MCF 10A (cell line): Measurements from ENCODE around the gene RAD9A. TPM values are rescaled to one million over a fixed set of nuclear protein-coding genes. Genes with fewer than 3 reads are reported as not detected.

Experiments
- BruUV-seq: library from RNA; stranded (reverse); fragments of 400-500 nt; replicated peaks from 2 replicates; lab custom pipeline; 2021; lab: Mats Ljungman, UMichigan
- CTCF ChIA-PET: fragments of 300-600 bp; sonication (Branson Sonifier 250); formaldehyde crosslinking; extraction: SDS; loops from one replicate; lab custom pipeline; 2021; ENCODE audit warnings: antibody characterized with exemption, inconsistent platforms; lab: Yijun Ruan, JAX
- POLR2A ChIA-PET: fragments of 300-600, 350-650 bp; sonication (Branson Sonifier 250); formaldehyde crosslinking; extraction: SDS; loops from one replicate; lab custom pipeline; 2020; ENCODE audit warnings: antibody characterized with exemption, inconsistent platforms; lab: Yijun Ruan, JAX
- DNase-seq: peaks from one replicate; pipeline ENCODE4 v3.0.0-alpha.2; 2018; ENCODE audit not compliant: unreplicated experiment
- H3K27ac Mint-ChIP-seq: one replicate; pipeline ENCODE4 v1.8.0; 2022; ENCODE audit warnings: mild to moderate bottlenecking, low read depth, mixed read lengths; ENCODE audit not compliant: unreplicated experiment
- H3K27me3 Mint-ChIP-seq: one replicate; pipeline ENCODE4 v1.8.0; 2022; ENCODE audit warnings: mixed read lengths; ENCODE audit not compliant: insufficient read depth, unreplicated experiment
- H3K36me3 Mint-ChIP-seq: one replicate; pipeline ENCODE4 v1.8.0; 2022; ENCODE audit warnings: mild to moderate bottlenecking, moderate library complexity, mixed read lengths; ENCODE audit not compliant: insufficient read depth, unreplicated experiment
- H3K4me1 Mint-ChIP-seq: one replicate; pipeline ENCODE4 v1.8.0; 2022; ENCODE audit warnings: mixed read lengths; ENCODE audit not compliant: insufficient read depth, unreplicated experiment
- H3K4me3 Mint-ChIP-seq: one replicate; pipeline ENCODE4 v1.8.0; 2022; ENCODE audit warnings: mild to moderate bottlenecking, moderate library complexity, mixed read lengths; ENCODE audit not compliant: unreplicated experiment
- H3K9me3 Mint-ChIP-seq: one replicate; pipeline ENCODE4 v1.8.0; 2022; ENCODE audit warnings: mixed read lengths; ENCODE audit not compliant: unreplicated experiment
- CTCF ChIP-seq: fragments of 200-600 bp; IDR thresholded peaks from one replicate; pipeline ENCODE4 v1.8.0; 2022; ENCODE audit warnings: antibody characterized with exemption, mild to moderate bottlenecking; ENCODE audit not compliant: unreplicated experiment
- intact Hi-C: fragments of 100-400 bp; cut with micrococcal nuclease; formaldehyde crosslinking; loops from 2 replicates; pipeline ENCODE4 v1.14.1; 2022
- total RNA-seq: library from RNA; stranded (reverse); gene quantifications from 2 replicates; pipeline ENCODE4 v1.2.3, GENCODE V29; 2022

Gene RAD9A
- total RNA-seq, 1 experiment from 2014 or later = 9.9 TPM

GRCh38 chr11:67376063-67376820, 15.5 kb upstream of the RAD9A start:
- Mint-ChIP-seq H3K36me3 (peaks cover 15% of the 10 kb centered on the region), H3K4me1 (peaks cover 47% of the 10 kb centered on the region), H3K9me3 (no peaks in the 10 kb centered on the region), H3K27ac (no peak overlapping the region), H3K4me3 (no peak overlapping the region), H3K27me3 (no peaks in the 10 kb centered on the region)
- no peak for TF ChIP-seq CTCF
- ChIA-PET CTCF (interaction anchor here (0.5 to 19.3 kb wide), 4 partner anchors 15 to 1584 kb away, joined by 3 to 659 read pairs (median 4); partner anchors contain the start of genes POLD4 and RAD9A), POLR2A (interaction anchor here (0.7 to 2.0 kb wide), 5 partner anchors 10 to 23 kb away, joined by 3 to 6 read pairs (median 4); partner anchors contain the start of genes POLD4 and RAD9A)
- no peak for DNase-seq
- intact Hi-C loops = no loop called here
- BruUV-seq = no TSS peak

- Mint-ChIP-seq H3K4me1 (peaks cover 40% of the 10 kb centered on the region), H3K9me3 (no peaks in the 10 kb centered on the region), H3K27ac (no peak overlapping the region), H3K36me3 (peaks cover 24% of the 10 kb centered on the region), H3K4me3 (no peak overlapping the region), H3K27me3 (no peaks in the 10 kb centered on the region)
- intact Hi-C loops = no loop called here
- BruUV-seq = no TSS peak
- ChIA-PET POLR2A (interaction anchor here (0.6 to 2.0 kb wide), 7 partner anchors 15 to 31 kb away, joined by 3 to 6 read pairs (median 4); partner anchors contain the start of genes POLD4 and RAD9A), CTCF (interaction anchor here (0.5 to 19.3 kb wide), 3 partner anchors 15 to 113 kb away, joined by 3 to 659 read pairs (median 6); partner anchors contain the start of genes POLD4 and RAD9A)
- DNase-seq = no peak
- no peak for TF ChIP-seq CTCF
Observed at GRCh38 chr11:67376873-67377808, 14.6 kb upstream of the RAD9A start.

GRCh38 chr11:67378544-67378943, 13.2 kb upstream of the RAD9A start:
- peaks cover 46% of the 10 kb centered on the region for H3K4me1 Mint-ChIP-seq
- no peak overlapping the region for H3K27ac Mint-ChIP-seq
- ChIA-PET POLR2A (interaction anchor here (1.5 to 4.8 kb wide), 4 partner anchors 24 to 75 kb away, joined by 4 to 29 read pairs (median 5); partner anchors contain the start of gene SSH3), CTCF (interaction anchor here (0.9 to 19.3 kb wide), 4 partner anchors 8 to 112 kb away, joined by 3 to 659 read pairs (median 5); partner anchors contain the start of gene POLD4)
- intact Hi-C loops = no loop called here
- no peaks in the 10 kb centered on the region for H3K9me3 Mint-ChIP-seq
- no peak for TF ChIP-seq CTCF
- no peak overlapping the region for H3K4me3 Mint-ChIP-seq
- no peak for DNase-seq
- BruUV-seq = no TSS peak
- H3K27me3 Mint-ChIP-seq = no peaks in the 10 kb centered on the region
- peaks cover 24% of the 10 kb centered on the region for H3K36me3 Mint-ChIP-seq
